NT2/D1 (cell line): Measurements from ENCODE around the gene SHOX.

Source experiments
- SUZ12 ChIP-seq: IDR thresholded peaks from 2 replicates; pipeline ENCODE4 v1.6.1; 2011; ENCODE audit not compliant: insufficient read length, insufficient read depth; ENCODE audit errors: extremely low read depth
- YY1 ChIP-seq: IDR thresholded peaks from 2 replicates; pipeline ENCODE4 v1.6.1; 2011; ENCODE audit not compliant: insufficient read length, insufficient read depth
- ZNF274 ChIP-seq: IDR thresholded peaks from 2 replicates; pipeline ENCODE4 v1.6.1; 2011; ENCODE audit warnings: mild to moderate bottlenecking, low read depth, low read length

- TF ChIP-seq SUZ12 (no peak), YY1 (no peak), ZNF274 (no peak)
Measured at GRCh38 chrX:646796-647195, 16.2 kb downstream of the SHOX start.
